Measurements from ENCODE around the gene MAML2. TPM values are rescaled to one million over a fixed set of nuclear protein-coding genes. Genes with fewer than 3 reads are reported as not detected.

MAML2 gene
- total and polyA plus RNA-seq, 9 of the 15 experiments (the other 6 are each of a cell fraction or from before 2014, with no cell fraction given), result 0.79 to 6.8 (median 4.8) TPM

DNA sequence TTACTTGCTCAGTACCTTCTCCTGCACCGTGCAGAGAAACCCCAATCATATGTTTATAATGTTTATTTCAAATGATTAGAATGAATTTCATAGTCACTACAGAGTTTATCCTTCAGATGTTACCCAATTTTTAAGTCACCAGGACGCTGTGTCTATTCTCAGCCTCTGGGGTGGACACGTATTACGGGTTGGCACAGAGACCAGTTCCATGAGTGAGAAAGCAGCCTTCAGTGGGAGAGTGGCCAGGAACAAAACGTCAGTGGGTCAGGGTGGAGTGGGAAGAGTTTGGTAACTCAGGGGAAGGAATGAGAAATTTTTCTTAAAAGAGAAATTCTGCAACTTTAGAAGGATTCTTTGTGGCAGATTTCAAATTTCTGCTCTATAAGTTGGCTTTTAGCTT, 342.0 kb downstream of the MAML2 start:
- Histone ChIP-seq H3K9ac (ENCODE audit: insufficient read depth in 1 of 2, low read depth in 2 of 2, low read length in 2 of 2) (no peak overlapping the region), H3K36me3 (ENCODE audit: control insufficient read depth, insufficient read depth, low read length) (no peaks in the 10 kb centered on the region), H3K9me3 (replicated peaks; ENCODE audit: control insufficient read depth, insufficient read depth, low read depth, low read length) (no peaks in the 10 kb centered on the region), H3K9me1 (ENCODE audit: control insufficient read depth, insufficient read depth, low read length) (no peaks in the 10 kb centered on the region), H3K4me2 (ENCODE audit: insufficient read depth, low read length) (no peak overlapping the region), H3K79me2 (ENCODE audit: control insufficient read depth, insufficient read depth, low read length) (no peaks in the 10 kb centered on the region), H3K27ac (ENCODE audit: extremely low read depth, low read depth, low read length) (no peak overlapping the region), H4K20me1 (replicated peaks; ENCODE audit: control insufficient read depth, insufficient read depth, low read length) (no peaks in the 10 kb centered on the region), H3K4me1 (replicated peaks in 1 of 2; ENCODE audit: control insufficient read depth in 2 of 2, insufficient read depth in 2 of 2, low read length in 2 of 2) (no peaks in the 10 kb centered on the region; a peak in 1 of 5 replicates), H3K27me3 (ENCODE audit: control insufficient read depth in 2 of 2, insufficient read depth in 2 of 2, low read length in 2 of 2) (no peaks in the 10 kb centered on the region), H2AFZ (ENCODE audit: low read depth, low read length) (no peak overlapping the region), H3K4me3 (no peak overlapping the region)
- WGBS (ENCODE audit: insufficient coverage, low coverage, missing lambda C conversion rate), result 26% methylated on average over 5 of the region's 5 CpGs
- DNase-seq (ENCODE audit: extremely low read depth in 1 of 4, low spot score in 3 of 4) (no peak), ATAC-seq (no peak), FAIRE-seq (no peak)
- BruUV-seq (replicated peaks), result no TSS peak
- in situ Hi-C loops (cut with MboI), result no loop called here
- intact Hi-C loops (cut with micrococcal nuclease), result no loop called here
- no peak for TF ChIP-seq SRF (CRISPR knock-in tag; IDR thresholded peaks at IDR 0.05)
- no peak for TF ChIP-seq BRCA1 (IDR thresholded peaks at IDR 0.05)
- TF ChIP-seq BRCA1 (CRISPR knock-in tag; IDR thresholded peaks at IDR 0.05), result no peak
- ChIA-PET CTCF (ENCODE audit: low intra/inter-chr PET ratio) (no interaction called here), POLR2A (interaction anchor here (0.7 to 1.4 kb wide), 2 partner anchors 7 to 22 kb away, joined by 3 read pairs; no protein-coding TSS in a partner anchor)

- Histone ChIP-seq H2AFZ (ENCODE audit: low read depth, low read length) (no peak overlapping the region), H3K9me1 (ENCODE audit: control insufficient read depth, insufficient read depth, low read length) (no peaks in the 10 kb centered on the region), H3K79me2 (ENCODE audit: control insufficient read depth, insufficient read depth, low read length) (no peaks in the 10 kb centered on the region), H3K4me2 (ENCODE audit: insufficient read depth, low read length) (no peak overlapping the region), H3K9ac (ENCODE audit: insufficient read depth in 1 of 2, low read depth in 2 of 2, low read length in 2 of 2) (no peak overlapping the region), H3K9me3 (replicated peaks; ENCODE audit: control insufficient read depth, insufficient read depth, low read depth, low read length) (no peaks in the 10 kb centered on the region), H3K4me1 (replicated peaks in 1 of 2; ENCODE audit: control insufficient read depth in 2 of 2, insufficient read depth in 2 of 2, low read length in 2 of 2) (no peaks in the 10 kb centered on the region; a peak in 1 of 5 replicates), H4K20me1 (replicated peaks; ENCODE audit: control insufficient read depth, insufficient read depth, low read length) (no peaks in the 10 kb centered on the region), H3K27ac (ENCODE audit: extremely low read depth, low read depth, low read length) (no peak overlapping the region), H3K36me3 (ENCODE audit: control insufficient read depth, insufficient read depth, low read length) (no peaks in the 10 kb centered on the region), H3K4me3 (no peak overlapping the region), H3K27me3 (ENCODE audit: control insufficient read depth in 2 of 2, insufficient read depth in 2 of 2, low read length in 2 of 2) (no peaks in the 10 kb centered on the region)
- FAIRE-seq, result no peak
- ChIA-PET POLR2A (interaction anchor here (0.8 kb wide), 1 partner anchor 86 kb away, joined by 3 read pairs; no protein-coding TSS in a partner anchor), CTCF (ENCODE audit: low intra/inter-chr PET ratio) (no interaction called here)
- ATAC-seq, result no peak
- intact Hi-C loops (cut with micrococcal nuclease), result no loop called here
- DNase-seq (ENCODE audit: extremely low read depth in 1 of 4, low spot score in 3 of 4), result no peak
- 54% methylated on average over 8 of the region's 8 CpGs for WGBS (ENCODE audit: insufficient coverage, low coverage, missing lambda C conversion rate)
- BruUV-seq (replicated peaks), result no TSS peak
- in situ Hi-C loops (cut with MboI), result no loop called here
- no peak for TF ChIP-seq E2F8 (IDR thresholded peaks at IDR 0.05; ENCODE audit: low read depth, partially characterized antibody)
- TF ChIP-seq IRF9 (tag; IDR thresholded peaks at IDR 0.05), result no peak
- no peak for TF ChIP-seq GATAD2A (IDR thresholded peaks at IDR 0.05)
- TF ChIP-seq GATA2 (CRISPR knock-in tag; IDR thresholded peaks at IDR 0.05), result no peak
- no peak for TF ChIP-seq ZKSCAN8 (CRISPR knock-in tag; IDR thresholded peaks at IDR 0.05)
- TF ChIP-seq DNMT1 (IDR thresholded peaks at IDR 0.05), result no peak
- TF ChIP-seq POLR2B (IDR thresholded peaks at IDR 0.05; ENCODE audit: low read depth, partially characterized antibody), result no peak
- no peak for TF ChIP-seq SRSF3 (IDR thresholded peaks at IDR 0.05; ENCODE audit: insufficient read depth, low read length)
- no peak for TF ChIP-seq LCOR (CRISPR knock-in tag; IDR thresholded peaks at IDR 0.05)
- no peak for TF ChIP-seq NCOA6 (IDR thresholded peaks at IDR 0.05)
- TF ChIP-seq BACH1 (tag; IDR thresholded peaks at IDR 0.05), result no peak
These were observed 343.1 kb downstream of the MAML2 start for GRCh38 chr11:95999711-96000406.

All from K562 (cell line).